Measurements from ENCODE around the gene C17orf50. TPM values are rescaled to one million over a fixed set of nuclear protein-coding genes. Genes with fewer than 3 reads are reported as not detected.

The C17orf50 gene
- not detected in 2 replicates for total RNA-seq

DNA sequence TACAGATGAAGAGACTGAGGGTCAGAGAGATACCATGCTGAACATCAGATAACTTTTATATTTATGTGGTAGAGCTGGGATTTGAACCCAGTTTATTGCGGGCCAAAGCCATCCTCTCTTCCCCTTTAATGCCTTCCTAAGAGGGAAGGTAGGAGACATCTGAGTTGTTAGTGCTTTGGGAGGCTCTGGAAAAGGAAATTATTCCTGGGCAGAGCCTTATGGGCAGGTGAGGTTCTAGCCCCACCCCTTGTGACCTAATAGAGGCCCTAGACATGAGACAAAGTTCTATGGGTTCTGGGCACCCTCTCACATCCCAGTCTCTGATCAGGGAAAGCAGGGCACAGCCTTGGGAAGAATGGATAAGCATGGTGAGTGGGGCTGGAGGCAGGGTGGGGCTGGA is at the start of gene C17orf50:
TSS of gene C17orf50 (plus strand) at position 301 of the 400 bp plus-strand sequence. CDS start at position 356, 55 bp downstream.

DNA sequence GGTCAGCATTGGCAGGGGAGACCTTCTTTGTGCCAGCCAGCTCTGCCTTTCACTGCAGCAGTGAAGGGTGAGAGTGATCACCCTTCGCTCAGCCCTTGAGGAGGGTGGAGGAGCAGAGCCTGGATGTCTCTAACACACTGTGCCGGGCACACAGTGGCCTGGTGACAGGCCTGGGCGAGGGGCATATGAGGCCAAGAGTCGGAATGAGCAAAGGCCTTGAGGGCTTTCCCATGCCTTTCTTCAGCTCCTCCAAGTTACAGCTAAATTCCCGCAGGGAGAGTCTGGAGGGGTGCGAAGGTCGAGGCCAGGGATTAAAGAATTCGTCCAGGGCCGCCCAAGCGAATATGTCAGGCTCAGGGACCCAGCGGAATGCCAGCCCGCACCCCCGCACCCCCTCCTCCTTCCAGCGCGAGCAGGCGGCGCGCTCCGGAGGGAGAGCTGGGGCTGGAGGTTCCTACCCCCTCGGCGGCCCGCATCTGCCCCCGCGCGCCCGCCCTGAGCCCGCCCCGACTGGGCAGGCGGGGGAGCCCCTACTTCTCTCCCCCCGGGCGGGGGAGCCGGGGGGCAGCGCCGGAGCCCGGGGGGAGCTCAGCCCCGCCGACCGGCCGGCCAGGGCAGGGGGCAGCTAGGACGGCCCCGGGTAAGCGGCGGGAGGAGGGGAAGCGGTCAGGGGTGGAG is 29.3 kb upstream of the C17orf50 start, which contains the start of gene RASL10B:
TSS of gene RASL10B (plus strand) at position 401 of the 678 bp plus-strand sequence. CDS start 3,546 bp downstream, outside the sequence.

DNA sequence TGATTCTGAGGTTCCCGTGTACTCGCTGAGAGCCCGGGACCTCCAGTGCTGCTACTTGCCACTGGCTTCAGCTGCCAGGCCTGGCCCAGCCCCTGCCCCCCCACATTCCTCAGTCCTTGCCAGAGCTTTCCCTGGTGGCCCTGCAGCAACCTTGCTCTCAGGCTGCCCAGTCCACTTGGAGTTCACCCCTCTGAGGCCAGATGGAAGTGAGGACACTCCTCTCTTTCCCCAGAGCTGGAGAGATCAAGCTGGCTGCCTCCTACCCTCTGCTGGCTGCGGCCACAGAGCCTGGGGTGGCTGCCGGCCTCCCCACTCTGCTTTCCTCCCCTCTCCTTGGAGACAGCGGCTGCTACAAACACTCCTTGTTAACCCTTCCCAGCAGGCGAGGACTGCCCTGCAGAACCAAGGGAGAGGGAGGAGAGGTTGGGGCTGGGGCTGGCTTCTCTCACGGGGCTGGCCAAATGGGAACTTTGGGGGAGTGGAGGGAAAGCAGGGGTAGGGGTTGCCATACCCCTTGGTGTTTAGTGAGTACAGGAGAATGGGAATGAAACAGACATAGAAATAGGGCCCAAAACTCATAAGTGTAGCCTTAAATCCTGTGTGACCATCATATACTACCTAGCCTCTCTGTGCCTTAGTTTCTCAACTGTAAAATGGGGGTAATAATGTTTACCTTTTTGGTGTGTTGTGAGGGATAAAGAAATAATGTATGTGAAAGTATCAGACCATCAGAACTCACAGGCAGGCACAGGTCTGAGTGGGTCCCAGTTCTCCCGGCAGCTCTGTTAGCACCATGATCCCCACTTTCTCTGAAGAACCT is 7.5 kb upstream of the C17orf50 start, which contains the start of gene GAS2L2:
TSS of gene GAS2L2 (minus strand) at position 295 of the 820 bp plus-strand sequence. CDS start 389 bp downstream, outside the sequence.

DNA sequence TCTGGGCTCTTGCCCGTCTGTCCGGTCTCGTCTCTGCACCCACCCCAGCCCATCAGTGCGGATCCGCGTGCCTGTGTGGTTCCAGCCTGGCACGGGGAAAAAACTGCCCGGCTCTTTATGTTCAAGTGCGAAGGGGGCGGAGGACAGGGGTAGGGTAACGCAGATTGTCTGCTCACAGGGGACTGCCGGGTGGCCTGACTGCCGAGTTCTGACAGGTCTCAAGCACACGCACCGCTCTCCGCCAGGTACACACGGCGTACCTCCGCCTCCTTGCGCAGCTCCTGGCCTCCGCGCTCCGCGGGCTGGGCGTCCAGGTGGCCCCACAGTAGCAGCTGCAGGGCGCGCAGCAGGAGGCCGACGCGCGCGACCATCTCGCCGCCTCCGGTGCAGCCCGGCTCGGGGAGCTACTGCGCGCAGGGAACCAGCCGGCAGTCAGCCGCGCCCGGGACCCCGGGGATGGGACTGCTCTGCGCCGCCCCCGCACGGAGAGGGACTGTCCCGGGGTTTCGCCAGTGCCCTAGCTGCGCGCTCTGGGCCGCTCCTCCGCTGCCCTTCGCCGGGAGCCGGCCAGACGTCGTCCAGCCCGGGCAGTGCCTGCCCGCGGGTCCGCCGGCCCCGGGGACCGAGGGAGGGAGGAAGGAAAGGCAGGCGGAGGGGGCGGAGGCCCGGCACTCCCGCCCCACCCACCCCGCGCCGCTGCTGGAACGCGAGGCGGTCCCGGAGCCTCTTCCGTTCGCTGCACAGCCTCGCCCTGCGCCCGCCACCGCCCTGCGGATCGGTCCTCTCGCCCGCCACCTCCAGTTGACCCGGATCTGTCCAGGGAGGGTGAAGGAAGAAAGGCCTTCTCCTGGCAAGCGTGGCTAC is 34.6 kb downstream of the C17orf50 start, which contains the start of gene MMP28:
TSS of gene MMP28 (minus strand) at position 635 of the 864 bp plus-strand sequence. CDS start at position 371, 264 bp downstream.

DNA sequence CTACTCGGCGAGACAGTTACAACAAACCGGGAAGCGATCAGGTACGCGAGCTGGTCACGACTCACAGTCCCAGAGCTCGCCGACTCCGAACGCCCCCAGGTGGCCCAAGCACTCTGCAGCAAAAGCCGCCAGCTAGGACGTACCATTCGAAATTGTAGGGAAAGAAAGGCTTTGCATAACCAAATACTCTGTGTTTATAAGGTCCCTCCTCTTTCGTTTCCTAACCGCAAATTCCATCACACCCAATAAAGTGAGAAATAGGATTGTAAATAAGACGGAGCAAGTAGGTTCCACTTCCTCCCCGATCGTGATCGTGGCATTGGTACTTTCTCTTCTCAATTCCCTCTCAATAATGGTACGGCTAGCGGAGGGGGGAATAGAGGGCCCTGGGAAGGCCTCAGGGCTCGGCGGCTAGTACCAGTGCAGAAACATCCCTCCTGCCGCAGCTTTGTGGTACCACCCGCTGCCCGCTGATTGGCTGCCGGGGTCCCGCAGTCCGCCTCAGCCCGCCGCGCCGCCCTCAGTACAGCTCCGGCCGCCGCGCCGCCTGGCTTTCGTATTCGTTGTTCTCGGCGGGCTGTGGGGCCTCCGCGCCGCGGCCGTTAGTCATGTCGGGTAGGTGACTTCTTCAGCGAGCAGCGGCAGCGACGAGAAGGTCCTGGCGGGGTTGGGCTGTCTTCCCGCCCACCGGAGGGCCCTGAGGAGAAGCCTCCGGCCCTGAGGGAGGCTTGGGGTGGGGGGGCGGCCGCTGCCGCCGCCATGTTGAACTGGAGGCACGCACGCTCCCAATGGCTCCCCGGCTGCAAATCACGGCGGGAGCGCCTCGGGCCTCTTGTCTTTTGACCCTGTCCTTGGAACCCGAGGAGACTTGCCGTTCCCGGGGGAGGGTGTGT is 48.5 kb downstream of the C17orf50 start, which contains the start of gene TAF15:
TSS of gene TAF15 (plus strand) at position 523 of the 893 bp plus-strand sequence. CDS start at position 609, 86 bp downstream.

Other genes with a start within 250 kb of the C17orf50 start
- gene SLFN12L, start 223.2 kb upstream of the C17orf50 start, total RNA-seq, result 0.16 and 0.25 TPM in 2 replicates
- gene SLFN14, start 200.1 kb upstream of the C17orf50 start, total RNA-seq, result not detected in 2 replicates
- 2.1 and 4.1 TPM in 2 replicates for gene PEX12, start 182.3 kb upstream of the C17orf50 start, total RNA-seq
- 84.2 and 152 TPM in 2 replicates for gene AP2B1, start 173.6 kb upstream of the C17orf50 start, total RNA-seq
- 0.57 TPM in 1 of 2 replicates, not detected in the other for gene RASL10B, start 29.2 kb upstream of the C17orf50 start, total RNA-seq
- gene GAS2L2, start 7.6 kb upstream of the C17orf50 start, total RNA-seq, result not detected in 2 replicates
- 11.0 and 11.3 TPM in 2 replicates for gene MMP28, start 34.8 kb downstream of the C17orf50 start, total RNA-seq
- 41.4 and 138 TPM in 2 replicates for gene TAF15, start 48.6 kb downstream of the C17orf50 start, total RNA-seq
- gene HEATR9, start 108.0 kb downstream of the C17orf50 start, total RNA-seq, result not detected in 2 replicates
- under 0.01 and 1.8 TPM in 2 replicates for gene CCL5, start 119.5 kb downstream of the C17orf50 start, total RNA-seq
- gene RDM1, start 169.9 kb downstream of the C17orf50 start, total RNA-seq, result 0.19 TPM in 1 of 2 replicates, not detected in the other
- gene LYZL6, start 182.8 kb downstream of the C17orf50 start, total RNA-seq, result not detected in 2 replicates
- 0.65 TPM in 1 of 2 replicates, not detected in the other for gene CCL16, start 220.6 kb downstream of the C17orf50 start, total RNA-seq
- gene CCL14, start 225.8 kb downstream of the C17orf50 start, total RNA-seq, result 4.4 and 11.5 TPM in 2 replicates
- not detected in 2 replicates for gene CCL15, start 240.7 kb downstream of the C17orf50 start, total RNA-seq

Data from bladder microvascular endothelial cell (primary cell).